Left colon (tissue), 2 donors: ENCODE measurements around the gene ANXA5. TPM values are rescaled to one million over a fixed set of nuclear protein-coding genes. Genes with fewer than 3 reads are reported as not detected.
A peak's percentile ranks its signal among the peaks of the same experiment; 100 is the strongest.

ENCODE experiments used
- ATAC-seq: fragments of 200-7000 bp; cut with Tn5 transposase; one replicate; pipeline ENCODE4 v1.9.1; 2020; ENCODE audit warnings: mild to moderate bottlenecking, moderate library complexity
- DNase-seq, 2 donors: peaks; one replicate each; pipeline ENCODE4 v3.0.0-alpha.2; 2020
- intact Hi-C, 2 donors: fragments of 100-400 bp; cut with DNase I in 1 of 2; cut with micrococcal nuclease in 1 of 2; formaldehyde crosslinking; loops; one replicate each; pipeline versions ENCODE4 v1.11.2 to v1.14.0; 2022; cut with DNase I, micrococcal nuclease
- total RNA-seq, 2 donors: library from RNA; stranded (reverse); fragmentation: NEBNext Ultra II Directional; extraction: Animal tissue kit (Norgen Biotek cat#: 25700); gene quantifications; one replicate each; pipeline ENCODE4 v1.2.1, GENCODE V29; 2021
- donor health status: DM: no; HTN: no; CAD: no.
- donor health status: DM: yes; HTN: yes; CAD: no.

ANXA5 gene
- total RNA-seq, 2 donors from 2014 or later, result 61.3 to 84.7 TPM

DNA sequence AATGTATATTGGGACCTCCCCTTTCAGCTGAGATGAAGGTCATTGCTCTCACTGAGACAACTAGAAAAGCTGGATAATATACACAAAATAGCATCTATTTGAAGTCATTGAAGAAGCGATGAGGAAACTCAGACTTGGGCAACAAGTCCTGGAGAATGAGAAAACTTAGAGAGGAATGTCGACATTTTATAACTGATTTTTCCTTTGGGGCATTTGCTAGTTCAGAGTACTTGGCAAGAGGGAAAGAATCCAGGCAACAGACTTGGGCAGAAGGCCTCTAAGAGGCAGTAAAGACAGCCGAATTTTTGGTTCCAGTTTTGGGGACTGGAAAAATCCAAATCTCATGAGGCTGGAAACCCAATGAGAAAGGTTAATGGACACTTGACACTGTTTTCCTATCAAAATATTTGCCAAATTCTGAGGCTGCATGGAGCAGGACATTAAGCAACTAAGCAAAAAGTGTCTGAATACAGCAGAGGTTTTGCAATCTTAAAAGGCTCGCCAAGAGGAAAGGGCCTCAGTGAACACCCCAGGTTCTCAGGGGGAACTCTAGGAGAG, 21.0 kb upstream of the ANXA5 start:
- ATAC-seq, result no peak
- intact Hi-C loops, result no loop called here
- no peak for DNase-seq

DNA sequence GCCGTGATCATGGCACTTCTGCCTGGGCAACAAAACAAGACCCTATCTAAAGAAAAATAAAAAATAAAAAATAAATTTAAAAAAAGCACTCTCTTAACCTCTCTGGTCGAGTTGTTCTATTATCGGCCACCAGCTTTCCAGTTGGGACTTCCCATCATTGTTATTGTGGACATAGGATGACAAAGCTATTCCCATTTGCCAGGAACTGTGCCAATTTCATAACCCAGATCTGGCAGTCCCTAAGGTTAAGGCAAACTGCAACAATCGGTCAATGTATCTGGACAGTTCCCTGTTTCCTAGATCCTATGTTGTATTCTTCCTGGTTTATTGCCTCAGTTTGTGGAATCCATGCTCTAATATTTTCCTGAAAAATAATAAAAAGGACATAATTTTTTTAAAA, 17.8 kb upstream of the ANXA5 start:
- ATAC-seq (no peak), DNase-seq (no peak)
- intact Hi-C loops, result no loop called here

GRCh38 chr4:121712783-121713182, 16.0 kb upstream of the ANXA5 start:
- no peak for ATAC-seq
- DNase-seq, result no peak
- intact Hi-C loops, result no loop called here

- ATAC-seq (no peak), DNase-seq (no peak)
- intact Hi-C loops, result no loop called here
These were observed 15.3 kb upstream of the ANXA5 start for GRCh38 chr4:121712001-121712651.

GRCh38 chr4:121711263-121712000, 14.7 kb upstream of the ANXA5 start:
- ATAC-seq, result peak; percentile 51
- peak; percentile 61 to 65 for DNase-seq
- intact Hi-C loops, result no loop called here

DNA sequence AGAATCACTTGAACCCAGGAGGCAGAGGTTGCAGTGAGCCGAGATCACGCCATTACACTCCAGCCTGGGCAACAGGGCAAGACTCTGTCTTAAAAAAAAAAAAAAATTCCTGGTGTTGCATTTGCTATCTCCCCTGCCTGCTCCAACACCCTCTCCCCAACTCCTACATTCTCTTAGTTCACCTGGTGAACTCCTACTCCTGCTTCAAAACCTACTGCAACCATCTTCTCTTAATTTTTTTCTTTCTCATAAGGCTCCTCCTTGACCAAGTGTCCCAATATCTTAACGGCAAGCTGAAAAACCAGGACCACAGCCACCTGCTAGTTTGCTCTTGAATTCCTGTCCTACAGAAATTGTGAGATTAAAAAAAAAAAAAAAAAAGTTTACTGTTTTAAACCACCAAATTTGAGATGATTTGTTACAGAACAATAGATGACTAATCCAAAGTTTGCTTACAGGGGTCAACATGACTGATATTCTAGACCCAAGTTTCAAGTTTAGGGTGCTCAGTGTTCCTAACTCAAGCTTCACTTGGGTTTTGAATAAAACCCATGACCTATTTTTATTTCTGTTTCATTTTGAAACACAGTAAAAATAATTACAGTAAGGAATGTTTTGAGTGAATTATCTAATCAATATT, 13.1 kb upstream of the ANXA5 start:
- DNase-seq (no peak), ATAC-seq (no peak)
- intact Hi-C loops, result no loop called here

DNA sequence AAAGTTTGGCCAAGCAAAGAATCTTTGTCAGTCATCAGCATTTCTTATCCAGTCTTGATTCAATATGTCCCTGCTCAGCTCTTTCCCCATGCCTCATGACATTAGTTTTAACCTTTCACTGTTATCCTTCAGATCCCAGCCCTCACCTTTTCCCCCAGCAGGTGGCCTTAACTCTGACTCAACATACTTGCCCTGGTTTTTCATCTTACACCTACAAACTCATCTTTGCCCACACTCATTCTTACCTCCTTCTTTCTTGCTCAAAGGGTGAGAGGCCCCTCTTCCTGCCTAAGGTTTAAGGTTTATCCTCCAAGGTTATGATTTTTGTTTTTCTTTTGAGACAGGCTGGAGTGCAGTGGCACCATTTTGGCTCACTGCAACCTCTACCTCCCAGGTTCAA, 10.6 kb upstream of the ANXA5 start:
- intact Hi-C loops, result no loop called here
- DNase-seq (no peak), ATAC-seq (no peak)

GRCh38 chr4:121706595-121707021, 9.8 kb upstream of the ANXA5 start:
- ATAC-seq, result no peak
- intact Hi-C loops, result no loop called here
- no peak for DNase-seq

DNA sequence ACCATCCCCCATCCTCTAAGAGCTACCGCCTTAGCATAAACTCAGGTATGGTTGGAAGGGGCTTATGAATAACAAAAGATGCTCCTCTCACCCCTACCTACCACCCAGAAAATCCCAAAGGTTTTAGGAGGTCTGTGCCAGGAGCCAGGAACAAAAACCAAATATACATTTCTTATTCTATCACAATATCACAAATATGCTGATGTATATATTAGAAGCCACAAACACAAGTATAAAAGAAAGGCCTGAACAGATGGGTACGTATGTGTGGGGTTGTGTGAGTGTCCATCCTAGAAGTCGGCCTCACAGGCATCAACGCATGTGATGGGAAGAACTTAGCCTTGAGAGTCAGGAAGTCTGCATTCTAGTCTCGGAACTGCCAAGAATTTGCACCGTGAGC, 8.7 kb upstream of the ANXA5 start:
- DNase-seq (no peak), ATAC-seq (no peak)
- intact Hi-C loops, result no loop called here

GRCh38 chr4:121702136-121702535, 5.4 kb upstream of the ANXA5 start:
- no peak for DNase-seq
- no peak for ATAC-seq
- intact Hi-C loops, result no loop called here

DNA sequence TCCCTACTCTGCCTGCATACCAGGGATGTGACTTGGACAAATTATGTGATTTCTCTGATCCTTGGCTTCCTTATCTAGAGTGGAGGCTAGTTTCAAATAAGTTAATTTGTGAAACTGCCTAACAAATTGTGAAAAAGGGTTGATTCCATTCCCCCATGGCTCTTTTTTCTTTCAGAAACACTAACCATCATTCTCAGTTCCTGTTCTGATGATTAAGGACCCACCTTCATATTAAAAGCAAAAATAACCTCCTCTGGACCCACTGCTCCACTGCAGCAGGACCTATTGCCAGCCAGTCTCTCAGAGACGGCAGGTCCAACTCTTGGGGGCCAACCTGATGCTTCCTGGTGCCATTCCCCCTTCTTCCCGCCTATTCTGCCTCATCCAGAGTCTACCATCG, 4.5 kb upstream of the ANXA5 start:
- DNase-seq (no peak), ATAC-seq (no peak)
- intact Hi-C loops, result no loop called here

DNA sequence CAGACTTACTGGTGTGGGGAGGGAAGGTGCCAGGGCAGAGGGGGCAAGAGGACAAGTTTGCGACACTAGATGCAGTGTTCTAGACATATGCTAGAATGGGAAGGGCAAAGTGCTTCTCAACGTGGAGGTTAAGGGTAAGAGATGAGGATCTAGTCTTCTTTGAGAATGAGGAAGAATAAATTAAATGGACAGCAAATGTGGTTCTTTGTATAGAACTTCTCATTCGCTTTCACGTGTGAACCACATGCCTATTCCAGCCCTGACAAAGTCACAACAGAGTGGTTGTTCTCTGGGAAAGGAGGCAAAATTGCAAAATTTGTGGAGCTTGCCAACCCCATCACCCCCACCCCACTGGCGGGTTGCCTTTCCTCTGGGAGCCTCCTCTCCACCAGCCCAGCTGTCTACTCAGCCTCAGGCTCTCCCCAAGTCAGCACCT, 1.5 kb upstream of the ANXA5 start:
- DNase-seq (peak in 1 of 2 donors; percentile 18), ATAC-seq (no peak)
- intact Hi-C loops, result no loop called here

DNA sequence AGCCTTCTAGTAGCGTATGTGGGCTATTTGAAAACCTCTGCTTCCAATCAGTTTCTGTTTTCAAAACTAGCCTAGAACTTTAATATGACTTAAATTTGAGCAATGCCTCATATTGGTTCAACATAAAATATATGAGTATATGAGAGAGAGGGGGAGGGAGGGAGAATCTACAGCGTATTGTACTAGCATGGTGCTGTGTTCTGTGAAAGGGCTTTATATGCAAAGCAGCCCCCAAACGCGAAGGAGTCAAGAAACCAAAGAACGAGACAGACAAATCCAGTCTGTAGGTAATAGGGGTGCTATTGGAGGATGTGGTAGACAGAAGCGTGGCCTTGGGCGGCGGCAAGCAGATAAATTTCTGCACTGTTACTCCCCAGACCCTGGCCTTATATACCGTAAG, 784 bp upstream of the ANXA5 start:
- intact Hi-C loops, result no loop called here
- peak in 1 of 2 donors; percentile 9 for DNase-seq
- ATAC-seq, result no peak

DNA sequence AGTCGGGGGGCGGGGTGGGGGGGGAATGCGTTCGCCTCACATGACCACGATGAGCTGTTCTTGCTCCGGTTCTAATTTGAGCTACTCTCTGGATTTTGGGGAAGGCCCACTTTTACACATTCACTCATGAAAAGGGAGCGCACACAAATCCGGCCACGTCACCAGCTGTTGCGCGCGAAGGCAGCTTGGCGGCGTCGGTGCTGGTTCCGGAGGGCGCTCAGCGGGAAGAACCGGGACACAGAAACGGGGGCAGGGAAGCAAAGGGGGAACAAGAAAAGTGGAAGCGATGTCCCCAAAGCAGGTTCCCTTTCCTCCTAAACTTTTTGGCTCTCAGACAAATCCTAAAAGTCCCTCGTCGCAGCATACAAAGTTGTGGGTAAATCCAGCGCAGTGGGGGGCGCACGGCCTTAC, 605 bp downstream of the ANXA5 start:
- peak; percentile 50 for ATAC-seq

DNA sequence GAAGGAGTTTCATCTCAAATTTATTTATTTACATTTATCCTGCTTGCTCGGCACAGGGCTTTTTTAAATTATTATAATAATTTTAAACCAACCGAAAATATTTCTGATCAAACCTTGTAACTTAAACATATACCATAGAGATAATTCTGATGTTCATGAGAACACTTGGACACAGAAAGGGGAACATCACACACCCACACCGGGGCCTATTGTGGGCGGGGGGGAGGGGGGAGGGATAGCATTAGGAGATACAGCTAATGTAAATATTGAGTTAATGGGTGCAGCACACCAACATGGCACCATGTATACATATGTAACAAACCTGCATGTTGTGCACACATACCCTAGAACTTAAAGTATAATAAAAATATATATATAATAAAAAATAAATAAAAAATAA, 2.9 kb downstream of the ANXA5 start:
- no peak for ATAC-seq
- DNase-seq, result no peak
- intact Hi-C loops, result no loop called here

More for the DNA sequence above, 605 bp downstream of the ANXA5 start:
- intact Hi-C loops, result no loop called here
- DNase-seq, result peak; percentile 67 to 80

- no peak for DNase-seq
- no peak for ATAC-seq
- intact Hi-C loops, result no loop called here
These were observed 3.3 kb downstream of the ANXA5 start for GRCh38 chr4:121693450-121693849.

DNA sequence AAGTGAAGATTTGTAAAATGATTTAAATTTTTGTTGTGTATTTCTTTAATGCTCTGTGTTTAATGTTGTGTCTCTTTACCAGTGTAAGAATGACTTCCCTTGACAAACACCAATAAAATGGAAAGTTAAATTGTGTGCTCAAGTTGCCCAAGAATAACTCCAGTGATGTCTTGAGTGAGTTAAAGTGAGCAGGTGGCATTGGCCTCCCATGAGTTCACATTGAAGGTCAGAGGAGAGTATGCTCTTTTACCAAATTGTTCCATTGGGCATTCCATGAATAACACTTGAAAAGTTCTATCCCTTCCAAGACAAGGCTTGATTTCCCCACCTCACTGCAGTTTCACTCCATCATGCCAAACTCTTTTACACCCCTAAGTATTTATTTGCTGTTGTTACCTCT, 4.5 kb downstream of the ANXA5 start:
- DNase-seq, result no peak
- no peak for ATAC-seq
- intact Hi-C loops, result no loop called here

GRCh38 chr4:121690001-121690400, 6.8 kb downstream of the ANXA5 start:
- intact Hi-C loops, result no loop called here
- ATAC-seq, result no peak
- DNase-seq, result no peak

- intact Hi-C loops, result no loop called here
- DNase-seq, result no peak
- no peak for ATAC-seq
These were observed 8.1 kb downstream of the ANXA5 start for GRCh38 chr4:121688701-121689100.

- DNase-seq (no peak), ATAC-seq (no peak)
- intact Hi-C loops, result no loop called here
These were observed 8.5 kb downstream of the ANXA5 start for GRCh38 chr4:121688261-121688660.
